ENCODE measurements around the gene ATP6V1D.

DNA sequence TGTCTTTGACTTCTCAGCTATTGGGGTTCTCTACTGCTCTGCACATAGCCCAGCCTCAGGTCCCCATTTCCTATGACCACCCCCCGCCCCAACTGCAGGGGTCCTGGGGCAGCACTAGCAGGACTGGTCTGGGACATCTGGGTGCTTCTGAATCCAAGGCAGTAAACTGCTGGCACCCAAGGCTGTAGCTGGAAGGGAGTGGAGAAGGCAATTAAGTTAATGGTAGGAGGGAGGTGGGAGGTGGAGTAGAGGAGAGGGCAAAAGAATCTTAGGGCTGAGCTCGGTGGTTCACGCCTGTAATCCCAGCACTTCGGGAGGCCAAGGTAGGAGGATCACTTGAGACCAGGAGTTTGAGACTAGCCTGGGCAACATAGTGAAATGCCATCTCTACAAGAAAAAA is 40.8 kb upstream of the ATP6V1D start:
- TF ChIP-seq, protein P1, sequence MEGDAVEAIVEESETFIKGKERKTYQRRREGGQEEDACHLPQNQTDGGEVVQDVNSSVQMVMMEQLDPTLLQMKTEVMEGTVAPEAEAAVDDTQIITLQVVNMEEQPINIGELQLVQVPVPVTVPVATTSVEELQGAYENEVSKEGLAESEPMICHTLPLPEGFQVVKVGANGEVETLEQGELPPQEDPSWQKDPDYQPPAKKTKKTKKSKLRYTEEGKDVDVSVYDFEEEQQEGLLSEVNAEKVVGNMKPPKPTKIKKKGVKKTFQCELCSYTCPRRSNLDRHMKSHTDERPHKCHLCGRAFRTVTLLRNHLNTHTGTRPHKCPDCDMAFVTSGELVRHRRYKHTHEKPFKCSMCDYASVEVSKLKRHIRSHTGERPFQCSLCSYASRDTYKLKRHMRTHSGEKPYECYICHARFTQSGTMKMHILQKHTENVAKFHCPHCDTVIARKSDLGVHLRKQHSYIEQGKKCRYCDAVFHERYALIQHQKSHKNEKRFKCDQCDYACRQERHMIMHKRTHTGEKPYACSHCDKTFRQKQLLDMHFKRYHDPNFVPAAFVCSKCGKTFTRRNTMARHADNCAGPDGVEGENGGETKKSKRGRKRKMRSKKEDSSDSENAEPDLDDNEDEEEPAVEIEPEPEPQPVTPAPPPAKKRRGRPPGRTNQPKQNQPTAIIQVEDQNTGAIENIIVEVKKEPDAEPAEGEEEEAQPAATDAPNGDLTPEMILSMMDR (conservative IDR thresholded peaks at IDR 0.05 in 1 of 2, IDR thresholded peaks at IDR 0.05 in 1 of 2; ENCODE audit: low read depth in 1 of 2, low read length in 2 of 2): no peak
- TF ChIP-seq EZH2 (IDR thresholded peaks at IDR 0.05; ENCODE audit: low read length, missing control alignments): no peak
